HepG2 (cell line): Measurements from ENCODE around the gene PTGR2. TPM values are rescaled to one million over a fixed set of nuclear protein-coding genes. Genes with fewer than 3 reads are reported as not detected.

Experiments used
- ATF6 ChIP-seq: sonication (generic); formaldehyde crosslinking; conservative IDR thresholded peaks from 2 replicates; pipeline ENCODE4 v1.4.0; 2020; ENCODE audit warnings: missing genetic modification reagents
- ATRX ChIP-seq: sonication (generic); formaldehyde crosslinking; IDR thresholded peaks from 2 replicates; pipeline ENCODE4 v1.4.0; 2020; ENCODE audit warnings: missing genetic modification reagents, borderline replicate concordance
- CENPX ChIP-seq: sonication (generic); formaldehyde crosslinking; IDR thresholded peaks from 2 replicates; pipeline ENCODE4 v1.9.0; 2021; ENCODE audit warnings: mild to moderate bottlenecking, missing genetic modification reagents, moderate library complexity
- GZF1 ChIP-seq: sonication (generic); formaldehyde crosslinking; IDR thresholded peaks from 2 replicates; pipeline ENCODE4 v1.5.1; 2020; ENCODE audit warnings: mild to moderate bottlenecking, missing genetic modification reagents
- MYPOP ChIP-seq: sonication (generic); formaldehyde crosslinking; IDR thresholded peaks from 2 replicates; pipeline ENCODE4 v1.8.1; 2023; ENCODE audit warnings: mild to moderate bottlenecking, moderate library complexity, missing genetic modification reagents
- PATZ1 ChIP-seq: sonication (generic); formaldehyde crosslinking; IDR thresholded peaks from 2 replicates; pipeline ENCODE4 v1.4.0; 2020; ENCODE audit warnings: missing genetic modification reagents
- RFX5 ChIP-seq: IDR thresholded peaks from 2 replicates; pipeline ENCODE4 v1.6.1; 2011; ENCODE audit warnings: low read depth, low read length, improper control_type of control experiment
- RFXANK ChIP-seq: IDR thresholded peaks from 2 replicates; pipeline ENCODE4 v1.6.1; 2016
- SALL2 ChIP-seq: sonication (generic); formaldehyde crosslinking; IDR thresholded peaks from 2 replicates; pipeline ENCODE4 v1.8.1; 2023; ENCODE audit warnings: mild to moderate bottlenecking, missing genetic modification reagents, inconsistent platforms
- SMC3 ChIP-seq: IDR thresholded peaks from 2 replicates; pipeline ENCODE4 v1.6.1; 2011; ENCODE audit warnings: low read length, improper control_type of control experiment
- SP140L ChIP-seq: sonication (generic); formaldehyde crosslinking; IDR thresholded peaks from 2 replicates; pipeline ENCODE4 v1.4.0; 2020; ENCODE audit warnings: missing genetic modification reagents, borderline replicate concordance
- ZBTB1 ChIP-seq: sonication (generic); formaldehyde crosslinking; IDR thresholded peaks from 2 replicates; pipeline ENCODE4 v1.4.0; 2020; ENCODE audit warnings: missing genetic modification reagents, borderline replicate concordance
- ZEB1 ChIP-seq: IDR thresholded peaks from 2 replicates; pipeline ENCODE4 v1.6.1; 2012; ENCODE audit warnings: mild to moderate bottlenecking, low read depth, inconsistent platforms; ENCODE audit not compliant: insufficient replicate concordance
- ZFX ChIP-seq: sonication (generic); formaldehyde crosslinking; IDR thresholded peaks from 2 replicates; pipeline ENCODE4 v1.4.0; 2020; ENCODE audit warnings: mild to moderate bottlenecking, low read depth, missing genetic modification reagents, moderate library complexity
- ZNF580 ChIP-seq: IDR thresholded peaks from 2 replicates; pipeline ENCODE4 v1.6.1; 2016; ENCODE audit warnings: low read depth, borderline replicate concordance
- ZNF614 ChIP-seq: IDR thresholded peaks from 2 replicates; pipeline ENCODE4 v1.6.1; 2018; ENCODE audit warnings: missing biosample characterization, missing genetic modification reagents, inconsistent platforms, borderline replicate concordance
- ZNF687 ChIP-seq: sonication (generic); formaldehyde crosslinking; IDR thresholded peaks from 2 replicates; pipeline ENCODE4 v1.5.1; 2020; ENCODE audit warnings: mild to moderate bottlenecking, missing genetic modification reagents, moderate library complexity
- ZSCAN5A ChIP-seq: sonication (generic); formaldehyde crosslinking; IDR thresholded peaks from 2 replicates; pipeline ENCODE4 v1.8.0; 2022; ENCODE audit warnings: mild to moderate bottlenecking, missing genetic modification reagents, borderline replicate concordance
- polyA plus RNA-seq, 8 experiments: library from polyadenylated mRNA; depleted of rRNA in 3 of 8; stranded (reverse) in 7 of 8; unstranded in 1 of 8; fragments of >200 nt; fragmentation: Illumina TruSeq in 4 of 8; extraction: Trizol in 4 of 8; gene quantifications; 2 replicates each; pipeline versions ENCODE4 v1.2.1 to v1.2.3, GENCODE V29; 2011 to 2016; ENCODE audit warnings: low read depth in 4 of 8, missing spikeins in 1 of 8, mixed read lengths in 1 of 8; ENCODE audit not compliant: insufficient read depth in 1 of 8
- total RNA-seq, 5 experiments: library from RNA; depleted of rRNA; stranded (reverse); fragments of >200 nt; fragmentation: Illumina TruSeq; extraction: Trizol; gene quantifications; 2 replicates each; pipeline ENCODE4 v1.2.3, GENCODE V29; 2016; ENCODE audit warnings: low read depth in 1 of 5

The PTGR2 gene
- total and polyA plus RNA-seq, 2 of the 13 experiments (the other 11 are each of a cell fraction or from before 2014, with no cell fraction given): 3.0 to 4.3 TPM

GRCh38 chr14:73825551-73826188 is 26.0 kb upstream of the PTGR2 start (continued):
- TF ChIP-seq ZSCAN5A (CRISPR knock-in tag): no peak
- no peak for TF ChIP-seq ZEB1
- no peak for TF ChIP-seq ZNF580
- TF ChIP-seq ZFX (CRISPR knock-in tag): 0 out of 2 replicates have a peak, but pooled peaks have one; percentile 35
- TF ChIP-seq ATF6: no peak
- TF ChIP-seq MYPOP: no peak
- no peak for TF ChIP-seq ATRX (CRISPR knock-in tag)
- no peak for TF ChIP-seq ZBTB1 (CRISPR knock-in tag)
- TF ChIP-seq RFXANK: no peak
- TF ChIP-seq SMC3: peak; percentile 76; the same call in 1 of the 2 replicates
- no peak for TF ChIP-seq GZF1 (CRISPR knock-in tag)
- TF ChIP-seq ZNF687: peak; percentile 25; the same call in 1 of the 2 replicates
- TF ChIP-seq PATZ1 (CRISPR knock-in tag): no peak
- no peak for TF ChIP-seq CENPX
- TF ChIP-seq ZNF614 (CRISPR knock-in tag): no peak
- no peak for TF ChIP-seq RFX5
- TF ChIP-seq SALL2 (CRISPR knock-in tag): no peak
- no peak for TF ChIP-seq SP140L
